Testis (tissue), 2 donors: ENCODE measurements around the gene NEO1.

ENCODE experiments used
- CTCF ChIP-seq, 3 experiments: fragments of 450-650 bp in 2 of 3; fragments of 200-600 bp in 1 of 3; sonication (generic) in 1 of 3; IDR thresholded peaks; one replicate each; pipeline ENCODE4 v1.5.1; 2016 to 2019; ENCODE audit warnings: antibody characterized with exemption in 3 of 3, mild to moderate bottlenecking in 2 of 3, moderate library complexity in 1 of 3
- POLR2A ChIP-seq: fragments of 450-650 bp; IDR thresholded peaks from one replicate; pipeline ENCODE4 v1.6.1; 2017; ENCODE audit warnings: antibody characterized with exemption, mild to moderate bottlenecking, moderate library complexity

- TF ChIP-seq CTCF (IDR thresholded peaks at IDR 0.05) (no peak), POLR2A (no peak)
These were observed 864 bp upstream of the NEO1 start for GRCh38 chr15:73051391-73051806.
